Stimulated activated CD8-positive, alpha-beta memory T cell treated with anti-CD3 and anti-CD28 coated beads, Interleukin-7, amount 100 ng/mL, for 4 hours (primary cell): ENCODE data around the gene NCS1.

Experiments
- DNase-seq, 2 donors: peaks; one replicate each; pipeline ENCODE4 v3.0.0-alpha.2; 2020; ENCODE audit warnings: low read depth in 2 of 2

NCS1 gene

GRCh38 chr9:130172161-130172857 is at the start of gene NCS1:
Gene NCS1 (plus strand): TSS chr9:130172404. CDS start chr9:130172664, 260 bp downstream.
- peak; percentile 17 to 70 for DNase-seq

- DNase-seq, result no peak
Observed at GRCh38 chr9:130122456-130122855, 49.7 kb upstream of the NCS1 start.

GRCh38 chr9:130124085-130124860 is 47.9 kb upstream of the NCS1 start:
- no peak for DNase-seq

DNA sequence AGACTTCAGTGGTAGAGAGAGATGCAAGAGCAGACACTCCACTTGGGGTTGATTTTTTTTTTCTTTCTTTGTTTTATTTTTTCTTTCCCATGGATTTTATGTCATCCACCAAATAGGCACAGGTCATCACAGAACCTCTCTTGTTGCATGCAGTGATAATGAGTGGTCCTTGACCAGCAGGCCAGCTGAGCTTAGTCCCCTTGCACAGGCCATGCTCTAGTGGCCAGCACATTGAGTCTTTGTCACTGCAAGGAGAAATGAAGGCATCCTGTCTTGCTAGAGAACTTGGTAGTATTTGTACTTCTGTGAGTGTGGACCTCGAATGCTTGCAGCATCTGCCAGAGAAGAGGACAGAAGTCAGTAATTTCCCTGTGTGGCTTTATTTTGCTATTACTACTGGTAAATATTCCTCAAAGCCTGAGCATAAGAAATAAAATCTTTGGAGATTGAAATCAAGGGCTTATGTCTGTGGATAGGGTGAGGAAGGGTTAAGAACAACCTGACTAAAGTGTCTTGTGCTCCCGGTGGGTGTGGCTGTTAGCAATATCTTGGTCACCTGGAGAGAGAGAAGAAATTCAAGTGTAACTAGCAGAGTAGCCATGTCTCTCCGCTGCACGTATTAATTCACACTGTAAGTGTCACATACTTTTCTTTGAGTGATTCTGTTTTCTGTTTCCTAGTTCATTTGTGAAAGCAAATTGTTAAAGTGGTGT is 45.3 kb upstream of the NCS1 start:
- DNase-seq, result no peak

GRCh38 chr9:130128251-130128650 is 44.0 kb upstream of the NCS1 start:
- DNase-seq, result peak; percentile 69 to 72

- peak; percentile 50 to 53 for DNase-seq
Observed at GRCh38 chr9:130128733-130129431, 43.3 kb upstream of the NCS1 start.

GRCh38 chr9:130129432-130130061 is 42.7 kb upstream of the NCS1 start:
- peak; percentile 10 to 12 for DNase-seq

DNA sequence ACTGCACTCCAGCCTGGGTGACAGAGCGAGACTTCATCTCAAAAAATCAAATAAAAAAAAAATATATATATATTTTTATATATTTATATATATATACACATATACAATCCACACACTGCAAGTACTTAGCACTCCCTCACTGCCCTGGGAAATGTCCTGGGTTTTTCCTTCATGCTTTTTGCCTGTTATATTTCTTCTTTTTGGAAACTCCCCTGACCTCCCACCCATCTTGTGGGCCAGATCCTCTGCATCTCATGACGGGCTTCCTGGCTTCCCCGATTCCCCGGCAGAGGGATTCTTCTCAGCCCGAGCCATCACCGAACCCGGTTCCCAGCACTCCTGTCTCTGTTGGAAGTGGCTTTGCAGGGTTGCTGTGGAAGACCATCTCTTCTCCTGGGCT is 39.5 kb upstream of the NCS1 start:
- no peak for DNase-seq

DNA sequence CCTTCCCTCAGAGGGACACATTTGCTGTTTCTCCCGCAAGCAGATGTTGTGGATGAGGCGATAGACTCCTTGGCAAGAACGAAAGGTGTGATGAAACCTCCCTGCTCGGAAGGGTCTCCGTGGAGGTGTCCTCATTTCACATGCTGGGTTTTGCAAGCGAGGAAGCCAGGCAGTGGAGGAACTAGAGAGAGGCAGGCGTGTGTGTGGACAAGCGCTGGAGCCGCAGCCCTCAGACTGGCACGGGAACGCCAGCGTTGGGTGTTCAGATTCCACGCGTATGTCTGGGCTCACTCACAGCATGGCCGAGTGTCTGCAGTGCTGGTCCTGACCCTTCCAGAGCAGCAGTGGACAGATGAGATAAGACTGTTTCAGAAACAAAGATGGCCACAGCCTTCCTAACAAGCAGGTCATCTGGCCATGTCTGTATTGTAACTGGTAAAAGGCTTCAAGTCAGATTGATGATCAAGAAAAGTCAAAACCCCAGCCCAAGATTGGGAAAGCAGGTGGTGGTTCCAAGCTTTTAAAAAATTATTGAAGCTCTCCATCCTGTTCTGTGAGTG is 35.0 kb upstream of the NCS1 start:
- no peak for DNase-seq

GRCh38 chr9:130137641-130138081 is 34.5 kb upstream of the NCS1 start:
- no peak for DNase-seq

- no peak for DNase-seq
Observed at GRCh38 chr9:130138171-130138653, 34.0 kb upstream of the NCS1 start.

- DNase-seq, result no peak
Observed at GRCh38 chr9:130138791-130139190, 33.4 kb upstream of the NCS1 start.

GRCh38 chr9:130139251-130139650 is 33.0 kb upstream of the NCS1 start:
- DNase-seq, result no peak

DNA sequence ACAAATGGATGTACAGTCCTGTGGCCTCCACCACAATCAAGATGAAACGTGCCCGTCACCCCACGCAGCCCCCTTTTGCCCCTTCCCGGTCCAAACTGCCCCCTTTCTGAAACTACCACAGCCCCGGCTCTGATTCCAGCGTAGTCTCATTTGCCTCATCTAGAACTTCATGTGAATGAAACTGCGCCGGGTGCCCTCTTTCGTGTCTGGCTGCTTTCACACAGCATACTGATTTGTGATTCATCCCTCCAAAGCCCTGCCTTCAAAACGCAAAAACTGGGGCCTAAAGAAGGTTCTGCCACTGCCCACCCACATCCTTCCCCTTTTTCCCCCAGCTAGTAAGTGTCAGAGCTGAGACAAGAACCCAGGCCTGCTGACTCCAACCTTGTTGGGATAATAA is 31.5 kb upstream of the NCS1 start:
- peak; percentile 14 to 25 for DNase-seq

DNA sequence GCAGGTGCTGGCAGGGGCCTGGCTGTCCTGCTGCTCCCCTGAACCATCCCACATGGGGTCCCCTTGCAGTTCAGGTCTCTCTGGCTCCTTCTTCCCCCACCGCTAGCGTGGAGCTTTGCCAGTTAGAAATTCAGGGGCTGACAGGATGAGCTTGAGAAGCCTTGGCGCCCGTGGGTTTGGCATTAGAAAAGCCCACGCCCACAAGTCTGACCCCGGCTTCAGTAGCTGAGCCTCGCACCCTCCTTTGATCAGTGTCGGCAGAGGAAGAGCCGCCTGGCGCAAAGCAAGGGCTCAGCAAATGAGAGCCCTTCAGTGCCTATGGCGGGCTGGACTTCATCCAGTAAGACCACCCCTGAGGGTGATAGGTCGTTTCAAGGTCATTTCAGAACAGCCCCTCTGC is 30.1 kb upstream of the NCS1 start:
- no peak for DNase-seq

- no peak for DNase-seq
Observed at GRCh38 chr9:130142641-130143040, 29.6 kb upstream of the NCS1 start.

- DNase-seq, result no peak
Observed at GRCh38 chr9:130143279-130143893, 28.8 kb upstream of the NCS1 start.

GRCh38 chr9:130143958-130144366 is 28.2 kb upstream of the NCS1 start:
- peak; percentile 11 to 40 for DNase-seq

GRCh38 chr9:130144703-130145102 is 27.5 kb upstream of the NCS1 start:
- no peak for DNase-seq

DNA sequence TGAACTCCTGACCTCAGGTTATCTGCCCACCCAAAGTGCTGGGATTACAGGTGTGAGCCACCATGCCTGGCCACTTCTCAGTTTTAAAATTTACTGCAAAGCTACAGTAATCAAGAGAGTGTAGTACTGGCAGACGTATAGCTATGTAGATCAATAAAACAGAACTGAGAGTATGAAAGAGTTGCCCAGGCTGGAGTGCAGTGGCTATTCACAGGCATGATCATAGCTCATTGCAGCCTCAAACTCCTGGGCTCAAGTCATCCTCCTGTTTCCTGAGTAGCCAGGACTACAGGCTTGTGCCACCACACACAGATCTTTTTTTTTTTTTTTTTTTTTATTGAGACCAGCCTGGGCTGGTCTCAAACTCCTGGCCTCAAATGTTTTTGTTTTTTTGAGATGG is 26.5 kb upstream of the NCS1 start:
- no peak for DNase-seq
